ENCODE results near the gene TF.

DNA sequence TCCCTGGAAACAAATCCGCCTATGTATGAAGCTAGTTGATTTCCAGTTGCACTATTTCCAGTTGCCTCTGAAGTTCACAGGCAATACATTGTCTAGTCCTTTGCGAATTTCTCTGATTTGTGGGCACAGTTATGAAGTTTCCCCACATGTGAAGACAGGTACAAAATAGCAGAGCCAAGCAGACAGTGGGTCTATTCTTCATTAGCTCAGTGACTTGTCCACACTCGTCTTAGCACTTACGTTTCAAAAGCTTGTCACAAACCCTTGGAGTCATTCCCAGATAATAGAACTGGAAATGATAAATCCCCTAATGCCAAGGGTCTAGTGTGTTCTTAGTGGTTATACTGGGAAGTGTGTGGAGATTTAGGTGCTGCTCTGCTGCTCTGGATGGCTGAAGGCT is 73.9 kb downstream of the TF start:
- TF ChIP-seq EZH2 (IDR thresholded peaks at IDR 0.05; ENCODE audit: low read length): no peak
- TF ChIP-seq, protein P1, sequence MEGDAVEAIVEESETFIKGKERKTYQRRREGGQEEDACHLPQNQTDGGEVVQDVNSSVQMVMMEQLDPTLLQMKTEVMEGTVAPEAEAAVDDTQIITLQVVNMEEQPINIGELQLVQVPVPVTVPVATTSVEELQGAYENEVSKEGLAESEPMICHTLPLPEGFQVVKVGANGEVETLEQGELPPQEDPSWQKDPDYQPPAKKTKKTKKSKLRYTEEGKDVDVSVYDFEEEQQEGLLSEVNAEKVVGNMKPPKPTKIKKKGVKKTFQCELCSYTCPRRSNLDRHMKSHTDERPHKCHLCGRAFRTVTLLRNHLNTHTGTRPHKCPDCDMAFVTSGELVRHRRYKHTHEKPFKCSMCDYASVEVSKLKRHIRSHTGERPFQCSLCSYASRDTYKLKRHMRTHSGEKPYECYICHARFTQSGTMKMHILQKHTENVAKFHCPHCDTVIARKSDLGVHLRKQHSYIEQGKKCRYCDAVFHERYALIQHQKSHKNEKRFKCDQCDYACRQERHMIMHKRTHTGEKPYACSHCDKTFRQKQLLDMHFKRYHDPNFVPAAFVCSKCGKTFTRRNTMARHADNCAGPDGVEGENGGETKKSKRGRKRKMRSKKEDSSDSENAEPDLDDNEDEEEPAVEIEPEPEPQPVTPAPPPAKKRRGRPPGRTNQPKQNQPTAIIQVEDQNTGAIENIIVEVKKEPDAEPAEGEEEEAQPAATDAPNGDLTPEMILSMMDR (optimal IDR thresholded peaks at IDR 0.05 in 1 of 3, IDR thresholded peaks at IDR 0.05 in 1 of 3, conservative IDR thresholded peaks at IDR 0.05 in 1 of 3; ENCODE audit: extremely low read depth in 1 of 3, insufficient read depth in 2 of 3, low read length in 3 of 3): no peak
